ENCODE measurements around the gene RPL22. TPM values are rescaled to one million over a fixed set of nuclear protein-coding genes. Genes with fewer than 3 reads are reported as not detected.

RPL22 gene
- 66.9 and 120 TPM in 2 replicates for total RNA-seq

DNA sequence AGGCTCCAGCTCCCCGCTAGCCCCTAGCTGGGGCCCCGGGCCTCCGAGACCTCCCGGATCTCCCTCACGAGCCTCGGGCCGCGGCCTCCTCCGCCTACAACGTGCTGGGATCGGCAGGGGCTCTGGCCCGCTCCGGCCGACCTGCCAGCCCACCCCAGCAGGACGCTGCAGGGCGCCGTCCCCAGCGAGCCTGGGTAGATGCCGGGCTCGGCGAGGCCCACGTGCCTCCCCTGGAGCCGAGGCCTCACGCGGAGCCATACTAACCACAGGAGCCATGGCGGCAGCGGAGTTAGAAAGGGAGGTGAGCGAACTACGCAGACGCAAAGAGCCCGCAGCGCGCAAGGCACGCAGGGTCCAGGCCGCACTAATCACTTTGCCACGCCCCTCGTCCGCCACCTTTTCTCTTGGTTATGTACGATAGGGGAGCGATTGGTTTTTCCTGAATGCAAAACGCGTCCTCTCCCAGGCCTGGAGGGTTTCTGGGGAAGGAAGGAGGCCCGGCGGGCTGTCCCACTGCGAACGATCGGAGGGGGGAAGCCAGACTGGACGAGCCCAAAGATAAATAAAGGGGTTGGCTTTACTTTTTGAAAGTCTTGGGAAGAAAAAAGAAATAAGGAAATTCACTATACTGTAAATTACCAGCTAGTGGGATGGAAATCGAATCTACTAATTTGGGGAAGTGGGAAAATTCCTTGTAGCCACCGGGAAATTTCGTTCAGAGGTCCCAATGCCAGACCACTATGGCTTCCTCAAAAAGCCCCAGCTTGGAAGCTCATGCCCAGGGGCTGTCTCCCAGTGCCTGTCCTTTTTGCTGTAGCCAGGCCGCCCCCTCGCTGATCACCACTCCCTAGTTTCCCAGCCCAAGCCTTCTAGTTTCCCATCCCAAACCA is at the start of gene RPL22:
RPL22 (minus strand) TSS at position 298 of the 890 bp plus-strand sequence; CDS start at position 276, 22 bp downstream.

DNA sequence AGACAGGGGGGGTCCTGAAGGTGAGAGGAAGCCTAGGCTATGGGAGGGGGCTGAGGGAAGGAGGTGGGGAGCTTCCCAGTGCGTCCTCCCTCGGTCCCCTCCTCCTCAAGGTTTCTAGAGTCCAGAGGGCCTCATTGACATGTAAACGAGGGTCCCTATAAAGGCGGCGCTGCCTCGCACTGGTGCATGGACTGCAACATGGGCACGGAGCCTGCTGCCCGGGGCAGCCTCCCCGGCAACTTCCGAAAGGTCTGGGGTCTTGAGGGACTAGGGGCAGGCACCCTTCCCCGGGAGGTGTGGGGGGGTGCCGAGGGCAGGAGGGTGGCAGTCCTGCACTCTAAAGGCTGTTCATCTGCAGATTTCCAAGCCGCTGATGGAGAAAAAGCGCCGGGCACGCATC is 44.6 kb upstream of the RPL22 start, which contains the start of gene HES3:
HES3 (plus strand) TSS at position 187 of the 400 bp plus-strand sequence; CDS start at position 374, 187 bp downstream.

DNA sequence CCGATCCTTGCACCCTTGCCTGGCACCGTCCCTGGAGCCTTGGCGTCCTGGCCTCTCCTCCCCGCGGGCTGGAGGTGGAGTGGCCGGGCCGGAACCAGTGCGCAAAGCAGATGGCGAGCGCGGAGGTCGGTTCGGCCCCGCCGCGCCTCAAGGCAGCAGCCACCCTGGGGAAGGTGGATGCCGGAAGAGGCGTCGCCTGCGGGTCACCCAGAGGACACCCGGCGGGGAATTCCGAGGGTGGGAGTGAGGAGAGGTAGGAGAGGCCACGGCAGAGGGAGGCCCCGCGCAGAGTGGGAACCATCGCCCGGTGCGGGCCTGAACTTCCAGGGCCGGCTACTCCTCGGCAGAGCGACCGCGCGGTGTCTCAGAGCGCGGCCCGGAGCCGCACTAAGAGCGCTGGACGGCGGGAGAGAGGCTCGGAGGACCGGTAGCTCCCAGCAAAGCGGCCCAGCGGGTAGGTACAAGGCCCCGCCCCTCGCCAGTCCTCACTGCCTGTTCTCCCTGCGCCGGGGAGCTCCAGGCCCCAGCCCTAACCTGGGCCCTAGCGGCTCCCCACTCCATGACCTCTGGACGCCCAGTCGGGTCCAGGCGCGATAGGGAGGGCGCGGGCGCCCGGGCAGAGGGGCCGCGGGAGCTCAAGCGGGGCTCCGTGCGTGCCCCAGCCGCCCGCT is 6.6 kb upstream of the RPL22 start, which contains the start of gene RNF207:
RNF207 (plus strand) TSS at position 271 of the 671 bp plus-strand sequence. CDS start 417 bp downstream, outside the sequence.

DNA sequence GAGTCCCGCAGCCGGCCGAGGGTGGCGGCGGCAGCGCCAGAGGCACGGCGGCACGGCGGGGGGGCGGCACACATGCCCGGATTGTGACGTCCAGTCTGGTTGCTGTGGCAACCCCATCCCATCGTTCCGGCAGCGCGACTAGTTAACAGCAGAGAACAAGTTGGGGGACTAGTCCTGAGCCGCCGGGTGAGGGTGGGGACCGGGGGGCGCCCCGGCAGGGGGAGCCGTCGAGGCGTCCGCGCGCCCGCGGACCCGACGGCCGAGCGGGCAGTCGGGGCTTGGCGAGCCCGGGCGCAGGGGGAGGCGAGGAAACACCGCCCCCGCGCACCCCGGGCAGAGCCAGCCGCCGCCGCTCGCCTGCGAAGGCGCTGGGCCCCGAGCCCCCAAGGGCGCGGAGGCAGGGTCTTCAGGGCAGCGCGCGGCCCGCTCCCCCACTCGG is 19.1 kb downstream of the RPL22 start, which contains the start of gene CHD5:
CHD5 (minus strand) TSS at position 54 of the 439 bp plus-strand sequence. CDS start 298 bp downstream, outside the sequence.

Other genes with a start within 250 kb of the RPL22 start
- 6.0 and 10.2 TPM in 2 replicates for gene NPHP4, start 207.2 kb downstream of the RPL22 start, total RNA-seq
- gene KCNAB2, start 153.7 kb downstream of the RPL22 start, total RNA-seq, result 1.1 and 2.7 TPM in 2 replicates
- gene CHD5, start 19.3 kb downstream of the RPL22 start, total RNA-seq, result under 0.01 TPM in 1 of 2 replicates, not detected in the other
- gene RNF207, start 6.5 kb upstream of the RPL22 start, total RNA-seq, result 13.6 and 26.7 TPM in 2 replicates
- 29.1 and 57.9 TPM in 2 replicates for gene ICMT, start 36.4 kb upstream of the RPL22 start, total RNA-seq
- gene HES3, start 44.6 kb upstream of the RPL22 start, total RNA-seq, result not detected in 2 replicates
- gene GPR153, start 61.5 kb upstream of the RPL22 start, total RNA-seq, result 0.87 and 2.0 TPM in 2 replicates
- 10.6 and 42.9 TPM in 2 replicates for gene ACOT7, start 194.2 kb upstream of the RPL22 start, total RNA-seq
- 4.3 and 9.0 TPM in 2 replicates for gene HES2, start 220.3 kb upstream of the RPL22 start, total RNA-seq
- gene ESPN, start 225.2 kb upstream of the RPL22 start, total RNA-seq, result under 0.01 TPM in 1 of 2 replicates, not detected in the other